H1 (cell line): Measurements from ENCODE around the gene KCNJ3.

ENCODE experiments used
- BRCA1 ChIP-seq: IDR thresholded peaks from 2 replicates; pipeline ENCODE4 v1.6.1; 2012; ENCODE audit warnings: low read depth, low read length, improper control_type of control experiment
- CBX8 ChIP-seq: fragments of 300-800, 300-1000 bp; sonication (generic); IDR thresholded peaks from 2 replicates; pipeline ENCODE4 v1.7.1; 2016; ENCODE audit warnings: low read depth, low read length, borderline replicate concordance
- GABPA ChIP-seq: IDR thresholded peaks from 2 replicates; pipeline ENCODE4 v1.6.1; 2011; ENCODE audit warnings: mild to moderate bottlenecking, low read length, moderate library complexity, borderline replicate concordance; ENCODE audit not compliant: insufficient read depth
- HDAC2 ChIP-seq, 2 experiments: fragments of 300-600 bp in 1 of 2; sonication (generic) in 1 of 2; IDR thresholded peaks; 2 replicates each; pipeline ENCODE4 v1.6.1; 2011 to 2012; ENCODE audit warnings: low read depth in 2 of 2, low read length in 2 of 2, mild to moderate bottlenecking in 2 of 2, moderate library complexity in 2 of 2, borderline replicate concordance in 1 of 2, inconsistent platforms in 1 of 2
- JUN ChIP-seq: IDR thresholded peaks from 2 replicates; pipeline ENCODE4 v1.6.1; 2011; ENCODE audit warnings: low read depth, mild to moderate bottlenecking, improper control_type of control experiment, low read length
- POLR2AphosphoS5 ChIP-seq: IDR thresholded peaks from 2 replicates; pipeline ENCODE4 v1.6.1; 2011; ENCODE audit warnings: low read depth, low read length
- RFX5 ChIP-seq: IDR thresholded peaks from 2 replicates; pipeline ENCODE4 v1.6.1; 2011; ENCODE audit warnings: low read depth, low read length, improper control_type of control experiment, borderline replicate concordance
- SP1 ChIP-seq: IDR thresholded peaks from 2 replicates; pipeline ENCODE4 v1.6.1; 2011; ENCODE audit warnings: low read depth, low read length
- TEAD4 ChIP-seq: IDR thresholded peaks from 2 replicates; pipeline ENCODE4 v1.6.1; 2012; ENCODE audit warnings: low read depth, low read length, inconsistent platforms, mixed read lengths
- TF ChIP-seq, protein P1 (sequence below): IDR thresholded peaks from 2 replicates; pipeline ENCODE4 v1.6.1; 2012; ENCODE audit warnings: inconsistent platforms
- TF ChIP-seq, protein P2 (sequence below), 3 experiments: IDR thresholded peaks; 1 replicate in 2 of 3; 2 replicates in 1 of 3; pipeline versions ENCODE4 v1.5.1 to v1.6.1; 2011; ENCODE audit warnings: low read length in 3 of 3, mild to moderate bottlenecking in 3 of 3, inconsistent platforms in 2 of 3, low read depth in 1 of 3, moderate library complexity in 1 of 3; ENCODE audit not compliant: insufficient read depth in 1 of 3; ENCODE audit errors: control extremely low read depth in 1 of 3

DNA sequence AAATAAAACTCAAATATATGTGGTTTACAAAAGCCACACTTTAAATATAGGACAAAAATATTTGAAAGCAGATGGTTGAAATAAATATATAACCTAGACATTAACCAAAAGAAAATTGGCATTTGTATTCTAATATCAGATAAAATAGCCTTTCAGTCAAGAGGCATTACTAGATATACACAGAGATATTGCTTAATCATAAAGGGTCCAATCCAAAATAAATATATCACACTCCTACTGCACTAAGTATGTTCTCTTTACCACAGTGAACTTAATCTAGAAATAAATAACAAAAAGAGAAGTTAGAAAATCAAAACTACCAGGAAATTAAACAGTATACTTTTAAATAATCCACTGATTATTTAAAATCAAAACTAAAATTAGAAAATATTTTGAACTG, 34.2 kb upstream of the KCNJ3 start:
- TF ChIP-seq POLR2AphosphoS5: no peak
- TF ChIP-seq RFX5: no peak
- TF ChIP-seq, protein P1, sequence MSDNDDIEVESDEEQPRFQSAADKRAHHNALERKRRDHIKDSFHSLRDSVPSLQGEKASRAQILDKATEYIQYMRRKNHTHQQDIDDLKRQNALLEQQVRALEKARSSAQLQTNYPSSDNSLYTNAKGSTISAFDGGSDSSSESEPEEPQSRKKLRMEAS: no peak
- TF ChIP-seq GABPA: no peak
- no peak for TF ChIP-seq TEAD4
- no peak for TF ChIP-seq SP1
- no peak for TF ChIP-seq CBX8
- TF ChIP-seq, protein P2, sequence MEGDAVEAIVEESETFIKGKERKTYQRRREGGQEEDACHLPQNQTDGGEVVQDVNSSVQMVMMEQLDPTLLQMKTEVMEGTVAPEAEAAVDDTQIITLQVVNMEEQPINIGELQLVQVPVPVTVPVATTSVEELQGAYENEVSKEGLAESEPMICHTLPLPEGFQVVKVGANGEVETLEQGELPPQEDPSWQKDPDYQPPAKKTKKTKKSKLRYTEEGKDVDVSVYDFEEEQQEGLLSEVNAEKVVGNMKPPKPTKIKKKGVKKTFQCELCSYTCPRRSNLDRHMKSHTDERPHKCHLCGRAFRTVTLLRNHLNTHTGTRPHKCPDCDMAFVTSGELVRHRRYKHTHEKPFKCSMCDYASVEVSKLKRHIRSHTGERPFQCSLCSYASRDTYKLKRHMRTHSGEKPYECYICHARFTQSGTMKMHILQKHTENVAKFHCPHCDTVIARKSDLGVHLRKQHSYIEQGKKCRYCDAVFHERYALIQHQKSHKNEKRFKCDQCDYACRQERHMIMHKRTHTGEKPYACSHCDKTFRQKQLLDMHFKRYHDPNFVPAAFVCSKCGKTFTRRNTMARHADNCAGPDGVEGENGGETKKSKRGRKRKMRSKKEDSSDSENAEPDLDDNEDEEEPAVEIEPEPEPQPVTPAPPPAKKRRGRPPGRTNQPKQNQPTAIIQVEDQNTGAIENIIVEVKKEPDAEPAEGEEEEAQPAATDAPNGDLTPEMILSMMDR (IDR thresholded peaks at IDR 0.05; ENCODE audit: control extremely low read depth in 1 of 3, insufficient read depth in 1 of 3, low read depth in 1 of 3, low read length in 3 of 3): no peak
- TF ChIP-seq JUN: no peak
- TF ChIP-seq BRCA1: no peak
- TF ChIP-seq HDAC2 (IDR thresholded peaks at IDR 0.05; ENCODE audit: borderline replicate concordance in 1 of 2, low read depth in 2 of 2, low read length in 2 of 2): no peak
